Measurements from ENCODE around the gene SEMA6A.

The SEMA6A gene

GRCh38 chr5:116507941-116508655 lies 66.5 kb downstream of the SEMA6A start:
- H3K4me3 ChIP-seq (ENCODE audit: low read depth, low read length) = no peak overlapping the region
- H3K36me3 ChIP-seq = no peaks in the 10 kb centered on the region
- no peak for DNase-seq
- no peak overlapping the region for H3K27ac ChIP-seq
- H3K27me3 ChIP-seq (ENCODE audit: insufficient read depth, low read depth, severe bottlenecking) = no peaks in the 10 kb centered on the region
- no peaks in the 10 kb centered on the region for H3K9me3 ChIP-seq (ENCODE audit: severe bottlenecking)
- no peak for TF ChIP-seq CTCF (IDR thresholded peaks at IDR 0.05; ENCODE audit: low read depth, low read length)

GRCh38 chr5:116507051-116507537 lies 67.5 kb downstream of the SEMA6A start:
- H3K27ac ChIP-seq = no peak overlapping the region
- H3K36me3 ChIP-seq = no peaks in the 10 kb centered on the region
- H3K27me3 ChIP-seq (ENCODE audit: insufficient read depth, low read depth, severe bottlenecking) = no peaks in the 10 kb centered on the region
- H3K4me3 ChIP-seq (ENCODE audit: low read depth, low read length) = no peak overlapping the region
- no peaks in the 10 kb centered on the region for H3K9me3 ChIP-seq (ENCODE audit: severe bottlenecking)
- DNase-seq = no peak
- TF ChIP-seq CTCF (IDR thresholded peaks at IDR 0.05; ENCODE audit: low read depth, low read length) = no peak

- no peak overlapping the region for H3K27ac ChIP-seq
Measured at GRCh38 chr5:116506488-116506887, 68.1 kb downstream of the SEMA6A start.

GRCh38 chr5:116504593-116505166 lies 69.9 kb downstream of the SEMA6A start:
- Histone ChIP-seq H3K9me3 (ENCODE audit: severe bottlenecking) (no peaks in the 10 kb centered on the region), H3K36me3 (no peaks in the 10 kb centered on the region), H3K27ac (no peak overlapping the region), H3K27me3 (ENCODE audit: insufficient read depth, low read depth, severe bottlenecking) (no peaks in the 10 kb centered on the region), H3K4me3 (ENCODE audit: low read depth, low read length) (no peak overlapping the region)
- TF ChIP-seq CTCF (IDR thresholded peaks at IDR 0.05; ENCODE audit: low read depth, low read length) = no peak
- no peak for DNase-seq

More at GRCh38 chr5:116506488-116506887, 68.1 kb downstream of the SEMA6A start:
- Histone ChIP-seq H3K36me3 (no peaks in the 10 kb centered on the region), H3K27me3 (ENCODE audit: insufficient read depth, low read depth, severe bottlenecking) (no peaks in the 10 kb centered on the region), H3K4me3 (ENCODE audit: low read depth, low read length) (no peak overlapping the region), H3K9me3 (ENCODE audit: severe bottlenecking) (no peaks in the 10 kb centered on the region)
- no peak for TF ChIP-seq CTCF (IDR thresholded peaks at IDR 0.05; ENCODE audit: low read depth, low read length)
- no peak for DNase-seq

DNA sequence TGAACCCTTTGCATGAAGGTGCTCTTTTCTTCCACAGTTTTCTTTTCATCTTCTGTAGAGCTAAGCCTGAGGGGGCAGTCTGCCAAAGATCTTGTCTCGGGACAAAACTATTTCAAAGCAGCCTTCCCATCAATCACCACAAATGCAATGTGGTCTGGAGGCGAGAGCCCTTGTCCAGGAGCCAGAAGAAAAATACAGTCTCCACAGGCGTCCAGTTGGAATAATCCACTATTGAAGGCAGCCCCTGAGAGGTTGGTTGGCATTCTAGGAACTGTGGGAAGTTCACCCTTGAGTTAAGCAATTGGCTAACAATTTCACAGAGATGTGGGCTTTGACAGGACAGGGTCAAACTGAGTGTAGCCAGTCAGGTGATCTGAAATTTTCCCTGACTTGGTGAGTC lies 72.0 kb downstream of the SEMA6A start:
- H3K9me3 ChIP-seq (ENCODE audit: severe bottlenecking) = no peaks in the 10 kb centered on the region
- H3K27ac ChIP-seq = no peak overlapping the region
- H3K4me3 ChIP-seq (ENCODE audit: low read depth, low read length) = no peak overlapping the region
- H3K36me3 ChIP-seq = no peaks in the 10 kb centered on the region
- TF ChIP-seq CTCF (IDR thresholded peaks at IDR 0.05; ENCODE audit: low read depth, low read length) = no peak
- no peak for DNase-seq
- H3K27me3 ChIP-seq (ENCODE audit: insufficient read depth, low read depth, severe bottlenecking) = no peaks in the 10 kb centered on the region
